Lower leg skin (tissue), 3 donors: Measurements from ENCODE around the gene SRCIN1.

Source experiments
- CTCF ChIP-seq, 3 donors: fragments of 450-650 bp; IDR thresholded peaks; one replicate each; pipeline ENCODE4 v1.5.1; 2016; ENCODE audit warnings: antibody characterized with exemption in 3 of 3, mild to moderate bottlenecking in 3 of 3, moderate library complexity in 2 of 3
- POLR2A ChIP-seq, 2 donors: fragments of 450-650 bp; IDR thresholded peaks; one replicate each; pipeline ENCODE4 v1.6.1; 2016 to 2017; ENCODE audit warnings: antibody characterized with exemption in 2 of 2, mild to moderate bottlenecking in 1 of 2, moderate library complexity in 1 of 2

- no peak for TF ChIP-seq POLR2A (IDR thresholded peaks at IDR 0.05)
- TF ChIP-seq CTCF (IDR thresholded peaks at IDR 0.05) = no peak
Measured at GRCh38 chr17:38654411-38655398, 49.0 kb upstream of the SRCIN1 start.
